HG03558 (cell line): ENCODE results near the gene HEXIM2.

Experiments
- ATAC-seq: cut with Tn5 transposase; IDR thresholded peaks from one replicate; pipeline ENCODE4 v1.9.1; 2021; ENCODE audit warnings: moderate number of reproducible peaks; ENCODE audit not compliant: unreplicated experiment; ENCODE audit errors: extremely low read depth

HEXIM2 gene

DNA sequence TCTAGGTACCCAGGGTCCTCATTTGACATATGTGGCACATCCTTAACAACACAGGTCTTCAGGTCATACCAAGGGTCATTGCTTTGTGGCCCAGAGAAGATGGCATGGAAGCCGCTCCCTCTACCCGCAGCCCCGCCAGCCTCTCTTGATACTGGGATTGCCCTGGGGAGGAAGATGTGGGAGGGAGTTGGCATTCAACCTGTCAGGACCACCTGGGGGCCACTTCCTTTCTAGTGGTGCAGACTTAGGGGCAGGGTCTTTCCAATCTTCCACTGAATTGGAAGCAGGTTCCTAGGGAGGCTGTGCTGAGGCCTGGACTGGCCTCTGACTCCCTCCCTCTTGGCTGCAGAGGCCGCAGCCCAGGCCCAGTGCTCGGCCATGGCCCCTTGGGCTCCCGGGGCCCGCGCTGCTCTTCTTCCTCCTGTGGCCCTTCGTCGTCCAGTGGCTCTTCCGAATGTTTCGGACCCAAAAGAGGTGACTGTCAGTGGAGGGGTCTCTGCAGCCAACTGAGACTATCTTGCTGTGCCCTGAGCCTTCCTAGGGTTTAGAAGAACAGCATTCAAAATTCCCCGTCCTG is 18.5 kb upstream of the HEXIM2 start:
- ATAC-seq = no peak

GRCh38 chr17:45143767-45144198 is 17.9 kb upstream of the HEXIM2 start:
- no peak for ATAC-seq

DNA sequence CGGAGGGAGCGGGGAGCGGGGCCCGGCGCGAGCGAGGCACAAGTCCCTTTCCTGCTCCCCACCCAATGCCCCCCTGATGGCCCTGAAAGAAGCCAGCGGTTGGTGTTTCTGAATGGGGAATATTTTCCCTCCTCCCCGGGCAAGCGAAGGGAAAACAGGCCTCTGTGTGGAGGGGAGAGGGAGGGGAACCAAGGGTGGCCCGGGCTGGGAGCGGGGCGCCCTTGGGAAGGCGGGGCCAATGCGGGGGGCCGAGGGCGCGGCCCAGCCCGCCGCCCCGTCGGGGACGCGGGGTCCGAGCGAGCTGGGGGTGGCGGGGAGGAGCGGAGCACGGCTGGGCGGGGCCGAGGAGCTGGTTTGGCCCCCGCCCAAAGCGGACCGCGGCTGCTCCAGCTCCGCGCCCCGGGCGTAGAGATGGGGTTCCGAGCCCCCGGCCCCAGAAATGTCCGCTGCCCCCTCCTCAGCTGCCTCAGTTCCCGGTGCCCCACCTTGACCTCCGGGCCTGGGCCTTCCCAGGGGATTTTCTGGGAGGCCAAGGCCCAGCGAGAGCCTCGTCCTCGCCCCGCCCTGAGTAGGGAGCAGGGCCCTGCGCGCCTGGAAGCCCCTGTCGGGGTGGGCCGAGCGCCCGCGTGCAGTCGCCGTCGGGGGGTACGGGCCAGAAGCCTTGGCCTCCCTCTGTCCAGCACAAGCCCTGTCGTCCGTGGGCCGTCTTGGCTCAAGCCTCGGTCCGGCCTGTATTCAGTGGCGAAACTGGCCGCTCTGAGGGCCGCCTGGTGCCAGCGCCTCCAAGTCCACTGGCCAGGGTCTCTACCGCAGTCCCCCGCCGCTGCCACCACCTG is 17.3 kb upstream of the HEXIM2 start:
- no peak for ATAC-seq

DNA sequence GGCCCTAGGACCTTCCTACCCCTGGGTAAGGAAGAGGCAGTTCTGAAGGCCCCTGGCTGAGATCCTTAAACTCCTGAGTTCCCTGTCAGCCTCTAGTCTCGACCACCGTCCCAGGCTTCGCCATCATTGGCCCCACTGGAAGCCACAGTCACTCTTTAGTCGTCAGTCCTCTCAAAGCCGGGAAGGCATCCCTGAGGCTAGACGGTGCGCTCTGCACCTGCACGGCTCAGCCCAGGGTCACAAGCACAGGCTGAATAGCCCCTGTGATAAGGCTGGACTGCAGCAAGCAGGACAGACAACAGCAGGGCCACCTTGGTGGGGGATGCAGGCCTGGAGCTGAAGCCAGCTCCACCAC is 16.7 kb upstream of the HEXIM2 start:
- ATAC-seq = no peak

DNA sequence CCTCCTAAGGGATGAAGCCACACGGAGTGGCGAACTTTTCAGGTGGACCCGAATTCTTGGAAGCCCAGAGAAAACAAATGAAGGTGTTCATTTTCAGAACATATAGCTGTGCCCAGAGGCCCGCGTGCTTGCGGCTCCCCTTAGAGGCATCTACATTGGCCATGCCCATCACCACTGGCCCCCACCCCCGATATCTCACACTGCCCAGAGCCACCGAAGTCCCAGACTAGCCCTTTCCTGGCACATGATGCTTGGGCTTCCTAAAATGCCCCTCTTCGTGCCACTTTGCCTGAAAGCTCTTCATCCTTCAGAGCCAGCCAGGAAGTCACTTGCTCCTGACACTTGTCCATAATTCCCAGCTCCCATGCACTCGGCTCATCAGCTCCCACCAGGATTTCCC is 15.5 kb upstream of the HEXIM2 start:
- ATAC-seq = no peak

- ATAC-seq = no peak
Observed at GRCh38 chr17:45146592-45146889, 15.1 kb upstream of the HEXIM2 start.

DNA sequence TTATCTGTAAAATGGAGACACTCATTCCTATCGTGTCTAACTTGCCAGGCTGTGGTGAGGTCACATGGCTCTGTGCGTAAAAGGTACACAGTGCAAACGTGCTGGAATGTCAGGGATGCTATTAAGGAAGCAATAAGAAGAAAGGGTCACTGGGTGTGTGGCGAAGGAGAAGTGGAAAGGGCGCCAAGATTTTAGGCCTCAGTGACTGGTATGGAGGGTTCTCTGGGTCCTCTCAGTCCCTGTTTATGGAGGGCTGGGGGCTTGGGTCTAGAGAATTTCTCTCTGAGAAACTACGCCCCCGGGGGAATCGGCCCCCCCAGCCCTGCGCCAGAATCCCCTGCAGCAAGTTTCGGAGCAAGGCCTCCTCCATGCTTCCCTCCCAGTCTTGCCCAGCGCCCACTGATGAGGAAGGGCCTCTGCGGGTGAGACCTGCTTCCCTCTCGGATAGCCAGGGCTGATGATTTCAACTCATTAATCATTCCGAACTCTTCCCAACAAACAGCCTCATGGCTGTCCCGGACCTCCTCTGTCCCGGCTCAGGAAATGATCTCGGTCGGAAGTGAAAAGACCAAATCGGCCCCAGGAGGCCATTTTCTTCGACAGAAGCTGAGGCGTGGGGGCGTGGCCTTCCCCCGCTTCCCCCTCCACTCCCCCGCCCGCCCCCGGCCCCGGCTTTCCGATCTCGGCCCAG is 14.6 kb upstream of the HEXIM2 start:
- no peak for ATAC-seq

DNA sequence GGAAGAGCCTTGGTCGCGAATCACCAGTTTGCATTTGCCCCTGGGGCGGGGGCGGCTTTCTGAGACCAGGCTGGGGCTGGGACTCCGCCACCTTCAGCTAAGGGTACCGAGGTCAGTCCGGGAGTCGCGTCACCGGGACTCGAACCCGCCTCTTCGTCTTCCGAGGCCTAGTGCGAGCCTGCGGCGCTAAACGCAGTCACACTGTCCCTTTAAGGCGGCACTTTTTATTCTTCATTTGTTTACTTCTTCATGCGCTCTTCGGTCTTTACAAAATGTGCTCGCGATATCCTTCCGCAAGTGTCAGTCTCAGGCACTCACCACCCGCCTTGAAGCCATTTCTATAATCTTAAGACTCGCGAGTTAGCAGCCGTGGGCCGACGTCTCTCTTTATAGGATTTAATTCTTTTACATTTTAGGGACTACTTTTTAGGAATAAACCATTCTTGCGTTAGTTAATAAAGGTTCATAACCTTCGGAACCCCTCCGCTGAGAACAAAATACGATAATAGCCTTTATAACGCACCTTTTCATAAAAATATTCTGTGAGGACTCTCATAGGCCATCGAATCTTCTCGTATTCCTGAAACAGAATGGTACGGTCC is 14.0 kb upstream of the HEXIM2 start:
- peak; percentile 11 for ATAC-seq

DNA sequence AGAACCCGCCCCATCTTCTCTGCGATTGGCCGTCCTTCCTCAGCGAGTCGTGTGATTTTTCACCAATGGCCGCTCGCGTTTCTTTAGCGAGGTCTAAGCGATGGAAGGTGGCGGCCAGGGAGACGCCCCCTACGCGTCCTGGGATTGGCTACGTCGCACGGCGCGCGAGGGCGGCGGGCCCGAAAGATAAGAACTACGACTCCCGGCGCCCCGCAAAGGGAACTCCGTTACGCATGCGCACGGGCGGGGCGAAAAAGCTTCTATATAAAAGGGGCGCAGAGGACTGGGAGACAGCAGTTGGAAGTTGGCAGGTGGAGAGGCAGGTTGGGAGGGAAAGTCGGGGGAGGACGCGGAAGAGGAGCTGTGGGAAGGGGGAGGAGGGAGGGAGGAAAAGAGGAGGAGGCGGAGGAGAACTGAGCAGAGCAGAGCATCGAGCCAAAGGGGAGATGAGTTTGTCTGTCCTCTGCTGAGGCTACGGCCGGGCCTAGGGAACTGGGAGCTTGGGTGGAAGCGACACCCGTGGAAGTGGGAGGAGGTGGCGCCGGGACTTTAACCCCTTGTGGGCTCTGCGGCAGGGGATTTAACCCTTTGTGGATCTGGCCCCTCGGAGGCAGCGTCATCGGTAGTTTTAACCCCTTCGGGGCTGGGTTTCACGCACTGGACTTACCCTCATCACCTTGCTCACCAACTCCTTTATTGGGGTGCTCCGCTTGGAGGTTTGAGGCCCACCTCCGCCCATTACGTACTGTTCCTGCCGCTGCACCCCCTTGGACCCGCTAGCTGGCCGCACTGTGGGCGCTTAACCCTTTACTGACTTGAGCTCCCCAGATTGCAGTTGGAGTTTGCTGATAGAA is 13.3 kb upstream of the HEXIM2 start, which contains the start of gene HEXIM1:
Gene HEXIM1 (plus strand): TSS at position 293 of the 854 bp plus-strand sequence. CDS start 716 bp downstream, outside the sequence.
- peak; percentile 35 for ATAC-seq

GRCh38 chr17:45149037-45149668 is 12.5 kb upstream of the HEXIM2 start:
- no peak for ATAC-seq

GRCh38 chr17:45149669-45150664 is 11.7 kb upstream of the HEXIM2 start:
- no peak for ATAC-seq

DNA sequence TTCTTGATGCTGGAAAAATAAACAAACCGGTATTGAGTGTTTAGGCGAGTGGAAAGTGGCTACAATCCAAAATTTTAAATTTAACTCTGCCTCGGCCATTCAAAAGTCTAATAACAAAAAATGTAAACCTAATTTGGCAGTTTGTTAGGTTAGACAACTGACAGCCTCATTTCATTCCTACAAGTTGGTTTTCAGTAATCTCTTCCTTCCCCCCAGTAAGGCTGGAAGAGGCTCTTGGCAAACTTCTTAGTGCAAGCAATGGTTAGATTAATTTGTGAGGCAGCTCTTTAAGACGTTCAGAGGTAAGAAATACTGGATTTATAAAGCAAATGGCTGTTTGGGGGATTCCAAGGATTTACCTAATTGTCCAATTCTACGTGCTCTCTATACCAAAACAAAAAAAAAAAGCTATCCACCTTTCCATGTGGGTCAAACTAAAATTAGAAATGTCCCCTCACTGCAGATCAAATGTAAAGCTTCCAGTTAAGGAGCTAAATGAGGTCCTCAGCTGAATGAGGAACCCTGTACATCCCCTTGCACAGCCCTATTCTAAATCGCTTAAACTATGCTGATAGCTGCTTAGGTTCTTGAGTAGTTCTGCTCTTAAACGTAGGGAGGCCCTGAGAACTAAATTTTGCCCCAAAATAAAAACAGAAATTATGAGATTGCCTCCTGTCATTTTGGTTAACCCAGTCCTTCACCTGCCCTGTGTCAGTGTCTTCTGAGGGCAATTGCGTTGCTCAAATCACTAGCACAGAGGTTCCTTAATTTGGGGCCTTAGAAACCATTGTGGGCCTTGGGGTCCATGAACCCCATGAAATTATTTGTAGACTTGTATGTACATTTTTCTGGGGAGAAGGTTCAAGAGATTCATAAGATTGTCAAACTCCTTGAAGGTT is 10.5 kb upstream of the HEXIM2 start:
- ATAC-seq = no peak

DNA sequence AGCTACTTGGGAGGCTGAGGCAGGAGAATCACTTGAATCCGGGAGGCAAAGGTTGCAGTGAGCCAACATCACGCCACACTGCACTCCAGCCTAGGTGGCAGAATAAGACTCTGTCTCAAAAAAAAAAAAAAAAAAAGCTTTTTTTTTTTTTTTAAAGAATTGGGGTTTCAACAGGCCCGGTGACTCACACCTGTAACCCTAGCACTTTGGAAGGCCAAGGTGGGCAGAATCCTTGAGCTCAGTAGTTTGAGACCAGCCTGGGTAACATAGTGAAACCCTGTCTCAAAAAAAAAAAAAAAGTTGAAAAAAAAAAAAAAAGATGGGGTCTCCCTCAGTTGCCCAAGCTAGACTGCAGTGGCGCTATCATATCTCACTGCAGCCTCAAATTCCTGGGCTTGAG is 6.6 kb upstream of the HEXIM2 start:
- no peak for ATAC-seq

- no peak for ATAC-seq
Observed at GRCh38 chr17:45155483-45155882, 6.2 kb upstream of the HEXIM2 start.

DNA sequence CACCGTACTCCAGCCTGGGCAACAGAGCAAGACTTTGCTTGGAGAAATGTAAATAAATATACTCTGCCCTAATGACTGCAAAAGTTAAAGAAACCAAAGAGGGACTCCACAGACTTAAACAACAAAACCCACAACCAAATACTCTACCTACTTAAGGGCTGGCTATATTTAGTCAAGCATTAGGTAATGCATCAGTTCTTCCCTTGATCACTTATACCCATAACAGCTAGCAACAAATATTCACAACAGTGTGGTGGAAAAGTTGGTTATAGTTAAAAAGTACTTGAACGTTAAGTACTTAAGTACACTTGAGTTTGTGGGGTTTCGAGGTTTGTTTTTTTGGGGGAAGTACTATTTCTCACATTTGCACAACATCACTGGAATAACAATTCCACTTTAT is 5.4 kb upstream of the HEXIM2 start:
- no peak for ATAC-seq

DNA sequence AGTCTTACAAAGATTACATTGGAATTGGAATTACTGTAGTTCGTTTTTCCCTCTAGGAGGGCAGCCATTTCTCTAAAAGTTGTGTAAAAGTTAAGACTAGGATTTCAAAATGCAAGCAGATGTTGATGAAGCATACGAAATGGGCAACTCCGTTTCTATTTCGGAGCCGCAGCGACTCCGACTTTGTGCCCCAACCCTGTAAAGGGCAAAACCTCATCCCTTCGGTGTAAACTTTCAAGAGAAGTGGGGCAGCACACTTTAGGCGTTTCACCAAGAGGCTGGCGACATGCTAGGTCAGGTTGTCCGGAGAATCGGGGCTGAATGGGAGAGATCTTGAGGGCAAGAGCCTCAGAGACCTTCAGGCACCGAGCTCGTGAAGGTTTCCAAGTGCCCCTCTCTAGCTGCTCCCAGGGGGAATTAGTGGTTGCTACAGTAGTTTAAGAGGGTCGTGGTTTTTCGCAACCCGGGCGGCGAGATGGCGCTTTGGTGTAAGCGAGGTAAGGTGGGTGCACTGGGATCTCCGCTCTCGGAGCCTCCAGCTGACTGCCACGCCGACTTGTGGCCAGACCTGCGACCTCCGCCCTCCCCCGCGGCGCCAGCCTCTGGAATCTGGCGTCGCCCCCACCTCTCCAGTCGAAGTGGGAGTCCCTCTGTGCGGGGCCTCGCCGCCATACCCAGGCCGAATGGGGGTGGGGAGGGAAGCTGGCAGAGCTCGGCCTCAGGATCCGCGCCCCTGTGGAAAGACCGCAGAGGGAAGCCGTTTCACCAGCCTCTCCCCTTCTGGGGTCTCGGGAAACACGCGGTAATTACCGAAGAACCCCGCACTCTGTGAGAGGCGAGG is 1.0 kb upstream of the HEXIM2 start:
- ATAC-seq = no peak
